Kidney capillary endothelial cell (primary cell): ENCODE results near the gene C1QTNF8.
A peak's percentile ranks its signal among the peaks of the same experiment; 100 is the strongest.

Experiments
- DNase-seq: peaks from one replicate; pipeline ENCODE4 v3.0.0-alpha.2; 2018; ENCODE audit warnings: low spot score

C1QTNF8 gene

GRCh38 chr16:1127101-1127500 lies 31.1 kb upstream of the C1QTNF8 start:
- DNase-seq: no peak

- no peak for DNase-seq
Measured at GRCh38 chr16:1126586-1126985, 30.5 kb upstream of the C1QTNF8 start.

- no peak for DNase-seq
Measured at GRCh38 chr16:1126044-1126443, 30.0 kb upstream of the C1QTNF8 start.

- peak; percentile 11 for DNase-seq
Measured at GRCh38 chr16:1125471-1125870, 29.4 kb upstream of the C1QTNF8 start.

GRCh38 chr16:1124795-1125194 lies 28.8 kb upstream of the C1QTNF8 start:
- no peak for DNase-seq

- no peak for DNase-seq
Measured at GRCh38 chr16:1124291-1124690, 28.2 kb upstream of the C1QTNF8 start.

- DNase-seq: no peak
Measured at GRCh38 chr16:1123525-1124230, 27.6 kb upstream of the C1QTNF8 start.

GRCh38 chr16:1122398-1122765 lies 26.3 kb upstream of the C1QTNF8 start:
- DNase-seq: no peak

- no peak for DNase-seq
Measured at GRCh38 chr16:1121601-1122397, 25.8 kb upstream of the C1QTNF8 start.

GRCh38 chr16:1121009-1121408 lies 25.0 kb upstream of the C1QTNF8 start:
- DNase-seq: no peak

- DNase-seq: no peak
Measured at GRCh38 chr16:1120577-1120941, 24.5 kb upstream of the C1QTNF8 start.

- no peak for DNase-seq
Measured at GRCh38 chr16:1119766-1120576, 23.9 kb upstream of the C1QTNF8 start.

- DNase-seq: no peak
Measured at GRCh38 chr16:1119129-1119528, 23.1 kb upstream of the C1QTNF8 start.

GRCh38 chr16:1117926-1118325 lies 21.9 kb upstream of the C1QTNF8 start:
- no peak for DNase-seq

- DNase-seq: no peak
Measured at GRCh38 chr16:1117176-1117900, 21.3 kb upstream of the C1QTNF8 start.

- DNase-seq: no peak
Measured at GRCh38 chr16:1116693-1117077, 20.6 kb upstream of the C1QTNF8 start.

- DNase-seq: no peak
Measured at GRCh38 chr16:1113889-1114526, 18.0 kb upstream of the C1QTNF8 start.

- no peak for DNase-seq
Measured at GRCh38 chr16:1113489-1113888, 17.4 kb upstream of the C1QTNF8 start.

- DNase-seq: no peak
Measured at GRCh38 chr16:1112506-1113184, 16.6 kb upstream of the C1QTNF8 start.

- no peak for DNase-seq
Measured at GRCh38 chr16:1109648-1110047, 13.6 kb upstream of the C1QTNF8 start.
